GM15510 (cell line): ENCODE results near the gene CDK18.

Experiments
- POLR2A ChIP-seq: IDR thresholded peaks from 3 replicates; pipeline ENCODE4 v1.6.1; 2011; ENCODE audit warnings: borderline replicate concordance; ENCODE audit not compliant: insufficient read length; ENCODE audit errors: extremely low read depth

Gene CDK18

GRCh38 chr1:205547936-205548827 is 43.7 kb downstream of the CDK18 start:
- TF ChIP-seq POLR2A = no peak

GRCh38 chr1:205554026-205554811 is 49.8 kb downstream of the CDK18 start:
- no peak for TF ChIP-seq POLR2A

GRCh38 chr1:205561501-205562203 is 57.2 kb downstream of the CDK18 start:
- TF ChIP-seq POLR2A = no peak

- no peak for TF ChIP-seq POLR2A
Measured at GRCh38 chr1:205563927-205564441, 59.5 kb downstream of the CDK18 start.

- no peak for TF ChIP-seq POLR2A
Measured at GRCh38 chr1:205565799-205566198, 61.3 kb downstream of the CDK18 start.

- no peak for TF ChIP-seq POLR2A
Measured at GRCh38 chr1:205567716-205568115, 63.2 kb downstream of the CDK18 start.

GRCh38 chr1:205568135-205568468 is 63.6 kb downstream of the CDK18 start:
- no peak for TF ChIP-seq POLR2A

- TF ChIP-seq POLR2A = no peak
Measured at GRCh38 chr1:205568469-205569361, 64.2 kb downstream of the CDK18 start.

- no peak for TF ChIP-seq POLR2A
Measured at GRCh38 chr1:205569411-205570172, 65.1 kb downstream of the CDK18 start.

GRCh38 chr1:205570173-205570501 is 65.7 kb downstream of the CDK18 start:
- TF ChIP-seq POLR2A = no peak

GRCh38 chr1:205570796-205571537 is 66.5 kb downstream of the CDK18 start:
- TF ChIP-seq POLR2A = no peak

- TF ChIP-seq POLR2A = no peak
Measured at GRCh38 chr1:205571747-205572146, 67.3 kb downstream of the CDK18 start.

- TF ChIP-seq POLR2A = no peak
Measured at GRCh38 chr1:205572421-205572820, 68.0 kb downstream of the CDK18 start.

- TF ChIP-seq POLR2A = no peak
Measured at GRCh38 chr1:205575294-205575885, 70.9 kb downstream of the CDK18 start.
